HG03558 (cell line): ENCODE measurements around the gene MACROD2.

Experiments
- ATAC-seq: cut with Tn5 transposase; IDR thresholded peaks from one replicate; pipeline ENCODE4 v1.9.1; 2021; ENCODE audit warnings: moderate number of reproducible peaks; ENCODE audit not compliant: unreplicated experiment; ENCODE audit errors: extremely low read depth

MACROD2 gene

DNA sequence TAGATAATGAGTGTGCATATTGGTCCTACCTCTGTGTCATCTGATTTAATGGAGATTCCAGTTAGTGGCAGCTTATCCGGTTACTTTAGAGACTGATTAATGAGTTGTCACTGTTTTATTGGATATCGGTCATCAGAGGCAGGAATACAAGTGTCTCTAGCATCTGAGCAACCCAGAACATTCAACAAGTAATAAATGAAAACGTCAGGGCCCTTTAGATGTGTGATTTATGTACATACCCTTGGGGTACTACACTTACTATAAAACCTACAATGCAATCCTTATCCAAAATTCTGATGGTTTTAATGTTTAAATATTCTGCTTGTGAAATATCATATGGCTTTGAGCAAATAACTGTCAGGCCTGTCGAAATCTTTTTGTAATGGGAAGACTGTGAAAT lies 1460.0 kb downstream of the MACROD2 start:
- ATAC-seq: no peak

- no peak for ATAC-seq
Observed at GRCh38 chr20:15461938-15462337, 1466.6 kb downstream of the MACROD2 start.

GRCh38 chr20:15475483-15475882 lies 1480.2 kb downstream of the MACROD2 start:
- no peak for ATAC-seq

DNA sequence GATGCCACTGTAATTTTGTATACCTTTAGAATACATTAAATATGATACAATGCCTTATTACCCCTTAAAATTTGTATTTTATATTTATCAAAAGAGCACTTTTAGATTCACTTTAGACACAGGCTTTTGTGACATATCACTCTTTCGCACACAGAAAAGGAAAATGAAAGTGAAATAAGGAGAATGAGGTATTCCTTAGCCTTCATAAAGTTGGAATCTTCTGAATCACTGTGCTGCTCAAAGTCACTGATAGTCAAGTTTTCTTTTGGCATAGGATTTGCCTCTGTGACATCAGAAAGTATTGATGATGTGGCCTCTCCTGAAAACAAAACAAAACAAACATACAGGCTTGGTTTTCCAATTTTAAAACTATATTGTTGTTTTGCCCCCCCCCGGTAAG lies 1480.9 kb downstream of the MACROD2 start:
- no peak for ATAC-seq

GRCh38 chr20:15476781-15477180 lies 1481.5 kb downstream of the MACROD2 start:
- no peak for ATAC-seq

GRCh38 chr20:15482525-15482924 lies 1487.2 kb downstream of the MACROD2 start:
- no peak for ATAC-seq

DNA sequence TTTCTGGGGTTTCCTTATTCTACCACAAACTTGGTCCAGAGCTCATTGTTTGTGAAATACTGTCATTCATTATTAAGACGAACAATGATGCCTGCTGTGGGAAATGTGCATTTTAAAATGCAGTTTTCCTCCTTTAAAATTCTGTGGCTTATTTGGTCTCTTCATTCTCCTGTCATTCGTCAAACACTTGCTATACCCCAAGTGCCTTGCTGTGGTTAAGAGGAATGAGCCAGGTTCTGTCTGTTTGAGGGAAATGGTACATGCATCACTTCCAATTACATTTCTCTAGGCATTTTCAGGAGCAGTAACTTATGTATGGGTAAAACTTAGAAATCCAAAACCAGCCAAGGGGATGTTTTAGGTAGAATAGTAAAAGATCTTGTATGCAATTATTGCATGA lies 1490.2 kb downstream of the MACROD2 start:
- ATAC-seq: no peak

GRCh38 chr20:15487030-15487429 lies 1491.7 kb downstream of the MACROD2 start:
- no peak for ATAC-seq

DNA sequence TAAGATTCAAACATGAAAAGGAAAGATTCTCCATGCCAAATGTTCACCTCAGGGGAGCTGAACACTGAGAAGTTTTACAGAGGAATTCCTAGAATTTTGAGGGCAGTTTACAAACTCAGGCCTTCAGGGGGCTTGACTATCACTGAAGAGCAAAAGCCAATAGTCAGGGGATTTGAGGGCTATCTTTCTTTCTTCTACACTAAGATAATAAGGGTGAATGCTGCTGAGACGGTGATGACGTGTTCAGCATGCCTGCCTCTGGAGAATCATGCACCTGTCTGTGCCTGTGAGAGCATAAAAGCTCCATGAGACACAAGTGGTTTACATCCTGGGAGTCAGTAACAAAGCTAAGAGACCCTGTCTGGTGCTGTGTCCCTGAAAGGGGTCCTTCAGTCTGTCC lies 1492.4 kb downstream of the MACROD2 start:
- no peak for ATAC-seq

DNA sequence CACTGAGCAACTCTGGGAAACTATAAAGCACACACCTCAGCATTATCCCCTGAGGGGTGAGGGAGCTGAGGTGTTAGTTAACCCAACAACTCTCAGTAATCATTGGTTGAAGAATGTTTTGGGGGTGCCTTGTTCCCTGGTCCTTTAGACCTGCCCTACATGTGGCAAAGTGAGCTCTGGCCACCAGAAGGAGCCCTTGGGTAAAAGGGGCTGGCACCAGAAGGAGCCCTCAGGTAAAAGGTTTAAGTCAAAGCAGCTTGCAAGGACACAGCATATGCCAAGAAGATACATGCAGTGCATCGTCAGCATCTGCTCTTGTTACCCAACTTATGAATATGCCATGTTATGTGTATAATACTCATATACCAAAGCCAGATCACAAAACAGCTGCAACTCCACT lies 1496.3 kb downstream of the MACROD2 start:
- no peak for ATAC-seq

GRCh38 chr20:15494851-15495250 lies 1499.5 kb downstream of the MACROD2 start:
- ATAC-seq: no peak

DNA sequence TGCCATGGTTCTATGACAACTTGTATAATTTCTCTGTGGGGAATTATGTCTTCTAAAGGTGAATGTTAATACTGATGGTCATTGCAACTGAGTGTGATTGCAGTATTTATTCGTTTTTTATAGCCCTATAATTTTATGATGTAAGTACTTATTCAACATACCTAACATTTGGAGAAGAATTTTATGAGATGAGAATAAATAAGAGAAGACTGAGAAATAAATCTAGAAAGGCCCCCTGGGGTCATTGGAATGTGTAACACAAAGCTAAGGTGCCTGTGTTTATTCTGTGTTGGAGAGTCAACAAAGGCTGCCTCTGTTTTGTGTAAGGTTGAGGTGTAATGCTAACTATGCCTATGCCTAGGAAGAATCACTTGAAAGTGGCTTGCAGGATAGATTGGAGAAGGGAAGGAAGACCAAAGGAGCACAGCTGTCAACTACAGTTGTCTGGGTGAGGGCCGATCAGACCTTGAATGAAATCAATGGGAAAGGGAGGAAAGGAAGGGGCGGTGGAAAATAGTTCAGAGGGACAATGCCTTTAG lies 1501.3 kb downstream of the MACROD2 start:
- no peak for ATAC-seq

GRCh38 chr20:15498926-15499325 lies 1503.6 kb downstream of the MACROD2 start:
- no peak for ATAC-seq

- no peak for ATAC-seq
Observed at GRCh38 chr20:15506311-15506710, 1511.0 kb downstream of the MACROD2 start.

DNA sequence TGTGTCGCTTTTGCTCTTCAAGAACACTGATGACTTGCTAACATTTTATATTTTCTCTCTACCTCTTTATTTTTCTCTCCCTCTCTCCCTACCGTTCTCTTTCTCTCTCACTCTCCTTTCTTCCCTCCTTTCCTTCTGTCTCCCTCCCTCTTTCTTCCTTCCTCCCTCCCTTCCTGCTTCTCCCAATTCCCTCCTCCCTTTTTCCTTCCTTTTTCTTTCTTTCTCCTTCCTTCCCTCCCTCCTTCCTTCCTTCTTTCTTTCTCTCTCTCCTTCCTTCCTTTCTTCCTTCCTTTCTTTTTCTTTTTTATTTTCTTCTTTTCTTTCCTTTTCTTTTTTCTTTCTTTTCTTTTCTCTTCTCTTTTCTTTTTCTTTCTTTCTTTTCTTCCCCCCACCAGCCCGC lies 1511.8 kb downstream of the MACROD2 start:
- no peak for ATAC-seq

GRCh38 chr20:15511551-15511950 lies 1516.2 kb downstream of the MACROD2 start:
- no peak for ATAC-seq

DNA sequence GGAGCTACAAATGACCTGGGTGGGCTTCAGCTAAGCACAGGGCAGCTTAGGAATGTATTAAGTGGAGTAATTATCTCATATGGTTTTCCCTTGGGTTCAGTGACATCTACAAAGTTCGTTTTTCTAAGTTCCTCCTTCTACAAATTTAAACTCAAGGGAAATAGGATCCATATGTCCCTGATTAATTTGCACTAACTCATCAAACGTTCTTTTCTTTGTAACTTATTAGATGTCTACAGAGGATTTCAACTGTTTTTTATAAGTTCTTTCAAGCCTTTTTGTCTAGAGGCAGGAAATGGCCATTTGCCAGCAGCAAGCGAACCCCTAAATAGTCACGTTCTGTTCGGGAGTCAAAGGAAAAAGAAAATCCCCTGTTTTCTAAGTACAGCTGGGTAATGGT lies 1517.6 kb downstream of the MACROD2 start:
- no peak for ATAC-seq

- ATAC-seq: no peak
Observed at GRCh38 chr20:15515691-15516090, 1520.4 kb downstream of the MACROD2 start.

DNA sequence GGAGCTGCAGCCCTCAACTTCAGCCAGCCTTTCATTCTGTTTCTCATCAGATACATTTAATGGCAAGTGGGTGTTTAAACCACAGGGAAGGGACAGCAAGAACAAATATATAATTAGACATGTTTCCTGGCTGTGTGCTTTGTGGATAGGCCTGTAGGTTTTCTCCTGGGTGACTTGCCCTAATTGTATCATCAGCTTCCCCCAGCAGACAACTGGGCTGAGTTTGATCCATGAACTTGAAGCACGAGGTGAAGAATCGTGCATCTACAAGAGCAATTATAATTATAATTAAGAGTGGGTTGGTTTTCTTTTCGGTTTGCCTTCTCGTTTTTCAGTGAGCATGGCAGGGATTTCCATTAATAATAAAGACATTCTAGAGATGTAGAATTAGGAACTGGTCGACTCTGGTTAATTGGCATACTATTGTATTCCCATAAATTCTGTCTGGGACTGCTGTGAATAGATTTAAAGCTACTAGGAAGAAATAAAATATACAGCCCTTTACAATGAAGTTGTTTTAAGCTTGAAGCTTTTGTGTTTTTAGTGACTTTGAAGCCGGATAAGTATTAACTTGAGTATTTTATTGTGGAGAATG lies 1525.7 kb downstream of the MACROD2 start:
- no peak for ATAC-seq

- ATAC-seq: no peak
Observed at GRCh38 chr20:15523400-15523799, 1528.1 kb downstream of the MACROD2 start.

- ATAC-seq: no peak
Observed at GRCh38 chr20:15528391-15529111, 1533.2 kb downstream of the MACROD2 start.

DNA sequence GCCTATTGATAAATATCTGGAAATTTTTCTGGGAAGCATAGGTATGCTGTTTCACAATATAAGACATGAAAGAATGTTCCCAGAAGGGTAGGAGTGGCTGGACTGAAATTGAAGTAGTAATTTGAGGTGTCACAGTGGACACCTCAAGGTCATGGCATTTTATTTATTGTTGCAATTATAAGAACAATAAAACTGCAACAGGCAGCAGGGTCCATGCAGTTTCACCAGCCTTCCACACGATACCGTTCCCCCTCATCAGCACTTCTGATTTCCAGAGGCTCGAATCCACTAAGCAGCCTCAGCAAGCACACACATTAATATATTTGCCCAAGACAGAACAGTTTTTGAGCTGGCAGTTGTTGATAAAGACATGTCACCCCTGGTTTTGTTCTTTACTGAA lies 1540.5 kb downstream of the MACROD2 start:
- no peak for ATAC-seq
